Measurements from ENCODE around the gene DHX57. TPM values are rescaled to one million over a fixed set of nuclear protein-coding genes. Genes with fewer than 3 reads are reported as not detected.

DHX57 gene
- total RNA-seq, 1 donor from 2014 or later = 33.9 TPM

DNA sequence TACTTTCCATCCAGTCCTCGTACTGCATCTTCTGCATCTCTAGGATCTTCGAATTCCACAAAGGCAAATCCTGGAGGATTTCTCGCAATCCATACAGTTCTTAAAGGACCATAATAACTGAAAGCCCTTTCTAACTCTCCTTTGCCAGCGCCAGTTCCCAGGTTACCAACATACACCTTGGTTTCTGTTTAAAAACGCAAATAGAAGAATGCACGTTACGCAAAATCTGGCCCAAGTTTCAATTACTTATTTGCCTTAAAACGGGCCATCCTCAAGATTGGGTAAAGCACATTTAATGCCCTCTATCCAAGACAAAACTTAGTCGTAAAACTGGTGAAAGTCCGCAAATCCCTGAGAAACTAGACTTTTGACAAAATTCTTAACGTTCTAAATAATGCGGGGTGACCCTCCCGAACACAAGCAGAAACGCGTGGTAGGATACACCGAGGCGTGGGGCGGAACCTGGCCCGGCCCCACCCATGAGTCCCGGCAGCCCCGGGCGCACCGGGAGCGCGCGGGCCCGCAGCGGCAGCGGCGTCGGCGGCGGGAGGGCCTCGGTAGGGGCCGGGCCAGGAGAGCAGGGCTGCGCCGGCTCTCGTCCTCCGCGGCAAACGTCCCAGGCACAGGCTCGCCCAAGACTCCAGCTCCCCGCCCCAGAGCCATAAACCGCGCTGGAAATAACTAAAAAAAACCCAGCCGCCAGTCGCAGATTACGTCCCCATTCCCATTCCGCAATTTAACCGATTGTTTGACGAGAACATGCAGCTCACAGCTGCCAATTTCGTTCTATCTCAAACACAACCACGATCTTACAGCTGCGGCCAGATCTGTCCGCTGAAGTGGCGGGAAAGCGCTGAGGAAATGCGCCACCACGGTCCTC lies 125.5 kb downstream of the DHX57 start:
- Mint-ChIP-seq H3K27ac (peak overlapping the region; percentile 98), H3K4me3 (peak overlapping the region; percentile 100), H3K27me3 (ENCODE audit: insufficient read depth, low read depth) (peaks cover 4% of the 10 kb centered on the region), H3K9me3 (peaks cover 2% of the 10 kb centered on the region), H3K36me3 (peaks cover 44% of the 10 kb centered on the region), H3K4me1 (peaks cover 38% of the 10 kb centered on the region)
- Histone ChIP-seq H3K36me3 (peaks cover 43% of the 10 kb centered on the region), H3K27ac (peak overlapping the region; percentile 68), H3K9ac (peak overlapping the region; percentile 83), H3K9me3 (ENCODE audit: low read depth) (no peaks in the 10 kb centered on the region), H2AFZ (replicated peaks) (no peak overlapping the region), H4K20me1 (ENCODE audit: low read depth) (peaks cover 54% of the 10 kb centered on the region), H3F3A (ENCODE audit: low read depth) (peaks cover 62% of the 10 kb centered on the region), H3K27me3 (no peaks in the 10 kb centered on the region), H3K79me2 (ENCODE audit: low read depth) (peaks cover 59% of the 10 kb centered on the region), H3K4me3 (peak overlapping the region; percentile 83), H3K4me1 (peaks cover 33% of the 10 kb centered on the region), H3K4me2 (peak overlapping the region; percentile 87)
- no peak for TF ChIP-seq EZH2 (IDR thresholded peaks at IDR 0.05)
- TF ChIP-seq, protein P1, sequence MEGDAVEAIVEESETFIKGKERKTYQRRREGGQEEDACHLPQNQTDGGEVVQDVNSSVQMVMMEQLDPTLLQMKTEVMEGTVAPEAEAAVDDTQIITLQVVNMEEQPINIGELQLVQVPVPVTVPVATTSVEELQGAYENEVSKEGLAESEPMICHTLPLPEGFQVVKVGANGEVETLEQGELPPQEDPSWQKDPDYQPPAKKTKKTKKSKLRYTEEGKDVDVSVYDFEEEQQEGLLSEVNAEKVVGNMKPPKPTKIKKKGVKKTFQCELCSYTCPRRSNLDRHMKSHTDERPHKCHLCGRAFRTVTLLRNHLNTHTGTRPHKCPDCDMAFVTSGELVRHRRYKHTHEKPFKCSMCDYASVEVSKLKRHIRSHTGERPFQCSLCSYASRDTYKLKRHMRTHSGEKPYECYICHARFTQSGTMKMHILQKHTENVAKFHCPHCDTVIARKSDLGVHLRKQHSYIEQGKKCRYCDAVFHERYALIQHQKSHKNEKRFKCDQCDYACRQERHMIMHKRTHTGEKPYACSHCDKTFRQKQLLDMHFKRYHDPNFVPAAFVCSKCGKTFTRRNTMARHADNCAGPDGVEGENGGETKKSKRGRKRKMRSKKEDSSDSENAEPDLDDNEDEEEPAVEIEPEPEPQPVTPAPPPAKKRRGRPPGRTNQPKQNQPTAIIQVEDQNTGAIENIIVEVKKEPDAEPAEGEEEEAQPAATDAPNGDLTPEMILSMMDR (IDR thresholded peaks at IDR 0.05) = no peak
- TF ChIP-seq EZH2phosphoT487 (IDR thresholded peaks at IDR 0.05) = no peak
- DNase-seq (ENCODE audit: low spot score) = peak; percentile 63

DNA sequence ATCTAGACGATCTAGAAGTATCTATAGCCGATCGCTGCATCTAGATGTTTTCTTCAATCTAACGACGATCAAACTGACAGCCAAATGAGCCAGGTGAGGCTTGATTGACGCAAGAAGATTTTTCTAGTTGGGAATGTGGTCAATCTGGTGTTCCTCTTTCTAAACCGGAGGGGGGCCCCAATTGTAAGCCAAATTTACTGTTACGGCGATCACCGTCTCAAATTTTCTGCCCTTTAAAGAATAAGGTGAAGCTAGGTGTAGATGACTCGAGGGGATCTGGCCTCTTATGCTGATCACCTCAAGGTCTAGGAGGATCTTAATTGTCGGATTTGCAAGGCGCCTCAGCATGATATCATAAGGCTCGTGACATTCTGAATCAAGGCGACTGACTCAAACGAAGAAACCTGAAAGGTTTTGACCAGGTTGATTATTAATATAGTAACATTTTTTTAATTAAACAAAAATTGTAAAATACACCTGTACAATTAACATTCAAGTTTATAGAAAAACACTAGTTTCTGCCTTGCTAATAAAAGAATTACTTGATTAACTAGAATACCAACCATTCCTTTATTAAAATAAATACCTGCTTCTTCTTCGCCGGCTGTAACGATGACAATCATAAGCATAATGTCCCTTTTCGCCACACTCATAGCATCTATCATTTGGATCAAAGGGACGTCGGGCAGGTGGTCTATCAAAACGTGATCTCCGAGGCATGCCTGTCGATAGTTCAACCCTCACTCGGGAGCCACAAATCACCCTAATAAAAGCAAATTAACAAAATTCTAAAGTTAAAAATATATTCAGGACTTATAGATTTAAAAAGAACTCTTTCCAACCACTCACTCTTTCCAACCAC lies 126.6 kb downstream of the DHX57 start:
- H3K4me1 Mint-ChIP-seq = peaks cover 38% of the 10 kb centered on the region
- no peak overlapping the region for H3K27ac ChIP-seq

DNA sequence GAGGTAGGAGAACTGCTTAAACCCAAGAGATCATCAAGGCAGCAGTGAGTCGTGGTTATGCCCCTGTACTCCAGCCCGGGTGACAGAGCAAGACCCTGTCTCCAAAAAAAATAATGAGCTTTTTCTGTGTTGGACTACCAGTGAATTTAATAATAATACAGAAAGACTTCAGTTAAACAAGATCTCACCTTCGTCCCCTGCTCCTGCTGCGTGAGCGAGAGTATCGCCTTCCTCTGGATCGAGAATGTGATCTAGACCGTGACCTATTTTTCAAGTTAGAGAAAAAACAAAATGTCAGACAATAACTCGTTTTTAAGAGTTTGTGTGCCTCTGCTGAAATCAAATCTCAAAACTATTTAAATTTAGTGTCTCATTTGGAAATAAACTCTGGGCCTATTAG lies 127.3 kb downstream of the DHX57 start:
- Mint-ChIP-seq H3K4me1 (peaks cover 38% of the 10 kb centered on the region), H3K27me3 (ENCODE audit: insufficient read depth, low read depth) (peaks cover 4% of the 10 kb centered on the region), H3K9me3 (peaks cover 2% of the 10 kb centered on the region), H3K4me3 (no peak overlapping the region), H3K36me3 (peaks cover 61% of the 10 kb centered on the region), H3K27ac (no peak overlapping the region)
- DNase-seq (ENCODE audit: low spot score) = no peak
- Histone ChIP-seq H3K27ac (no peak overlapping the region), H3K79me2 (ENCODE audit: low read depth) (peaks cover 78% of the 10 kb centered on the region), H3K27me3 (no peaks in the 10 kb centered on the region), H3F3A (ENCODE audit: low read depth) (peaks cover 81% of the 10 kb centered on the region), H3K4me2 (peak overlapping the region; percentile 87), H3K4me1 (peaks cover 33% of the 10 kb centered on the region), H3K4me3 (peak overlapping the region; percentile 83), H3K9ac (peak overlapping the region; percentile 4), H3K36me3 (peaks cover 62% of the 10 kb centered on the region), H3K9me3 (ENCODE audit: low read depth) (no peaks in the 10 kb centered on the region), H2AFZ (replicated peaks) (no peak overlapping the region), H4K20me1 (ENCODE audit: low read depth) (peaks cover 72% of the 10 kb centered on the region)
- TF ChIP-seq EZH2 (IDR thresholded peaks at IDR 0.05) (no peak), EZH2phosphoT487 (IDR thresholded peaks at IDR 0.05) (no peak)
- TF ChIP-seq, protein P1 (IDR thresholded peaks at IDR 0.05) = no peak

More for the DNA sequence above, 126.6 kb downstream of the DHX57 start:
- Histone ChIP-seq H3K4me1 (peaks cover 33% of the 10 kb centered on the region), H3K4me3 (peak overlapping the region; percentile 83), H3K9me3 (ENCODE audit: low read depth) (no peaks in the 10 kb centered on the region), H3K27me3 (no peaks in the 10 kb centered on the region), H3K36me3 (peaks cover 54% of the 10 kb centered on the region), H4K20me1 (ENCODE audit: low read depth) (peaks cover 65% of the 10 kb centered on the region), H3K9ac (peak overlapping the region; percentile 83), H2AFZ (replicated peaks) (no peak overlapping the region), H3F3A (ENCODE audit: low read depth) (peaks cover 73% of the 10 kb centered on the region), H3K79me2 (ENCODE audit: low read depth) (peaks cover 70% of the 10 kb centered on the region), H3K4me2 (peak overlapping the region; percentile 87)
- peaks cover 55% of the 10 kb centered on the region for H3K36me3 Mint-ChIP-seq
- H3K27ac Mint-ChIP-seq = no peak overlapping the region
- no peak for DNase-seq (ENCODE audit: low spot score)
- peak overlapping the region; percentile 100 for H3K4me3 Mint-ChIP-seq
- H3K27me3 Mint-ChIP-seq (ENCODE audit: insufficient read depth, low read depth) = peaks cover 4% of the 10 kb centered on the region
- TF ChIP-seq, protein P1 (IDR thresholded peaks at IDR 0.05) = no peak
- TF ChIP-seq EZH2 (IDR thresholded peaks at IDR 0.05) (no peak), EZH2phosphoT487 (IDR thresholded peaks at IDR 0.05) (no peak)
- peaks cover 2% of the 10 kb centered on the region for H3K9me3 Mint-ChIP-seq
